Spleen (tissue), 7 donors: ENCODE measurements around the gene ABTB2.

ENCODE experiments used
- POLR2AphosphoS5 ChIP-seq, 3 donors: sonication (generic); formaldehyde crosslinking; IDR thresholded peaks; one replicate each; pipeline ENCODE4 v1.5.1; 2017; ENCODE audit warnings: antibody characterized with exemption in 3 of 3
- TF ChIP-seq, protein P1 (sequence below), 11 experiments: fragments of 200-600 bp in 7 of 11; fragments of 450-650 bp in 4 of 11; sonication (generic) in 4 of 11; IDR thresholded peaks in 8 of 11; conservative IDR thresholded peaks in 3 of 11; 1 replicate in 7 of 11; 2 replicates in 4 of 11; pipeline versions ENCODE4 v1.4.0 to v1.8.0; 2016 to 2021; ENCODE audit warnings: antibody characterized with exemption in 11 of 11, inconsistent platforms in 4 of 11, mild to moderate bottlenecking in 1 of 11
- donor health status: DM: no; HTN: no; CAD: no; lungs with moderate emphysema.
- donor health status: DM: no; HTN: no; CAD: no.
- donor health status: DM: no; HTN: no; CAD: no.

DNA sequence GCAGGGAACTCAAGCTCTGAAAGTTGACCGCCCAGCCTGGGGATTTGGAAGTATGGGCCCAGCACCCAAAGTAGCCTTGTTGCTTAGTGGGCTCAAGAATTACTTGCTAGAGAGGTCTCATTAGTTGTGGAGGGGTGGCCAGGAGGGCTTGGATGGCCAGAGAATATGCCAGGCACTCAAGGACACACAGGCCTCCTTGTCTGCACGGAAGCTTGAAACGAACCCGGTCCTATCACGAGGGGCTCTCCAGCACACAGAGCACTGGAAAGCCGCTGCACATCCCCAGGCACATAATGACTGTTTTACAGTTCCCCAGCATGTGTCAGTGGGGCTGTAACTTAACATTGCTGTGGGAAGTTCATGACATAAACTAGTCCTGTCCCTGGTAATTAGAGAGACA, 196.4 kb downstream of the ABTB2 start:
- TF ChIP-seq, protein P1, sequence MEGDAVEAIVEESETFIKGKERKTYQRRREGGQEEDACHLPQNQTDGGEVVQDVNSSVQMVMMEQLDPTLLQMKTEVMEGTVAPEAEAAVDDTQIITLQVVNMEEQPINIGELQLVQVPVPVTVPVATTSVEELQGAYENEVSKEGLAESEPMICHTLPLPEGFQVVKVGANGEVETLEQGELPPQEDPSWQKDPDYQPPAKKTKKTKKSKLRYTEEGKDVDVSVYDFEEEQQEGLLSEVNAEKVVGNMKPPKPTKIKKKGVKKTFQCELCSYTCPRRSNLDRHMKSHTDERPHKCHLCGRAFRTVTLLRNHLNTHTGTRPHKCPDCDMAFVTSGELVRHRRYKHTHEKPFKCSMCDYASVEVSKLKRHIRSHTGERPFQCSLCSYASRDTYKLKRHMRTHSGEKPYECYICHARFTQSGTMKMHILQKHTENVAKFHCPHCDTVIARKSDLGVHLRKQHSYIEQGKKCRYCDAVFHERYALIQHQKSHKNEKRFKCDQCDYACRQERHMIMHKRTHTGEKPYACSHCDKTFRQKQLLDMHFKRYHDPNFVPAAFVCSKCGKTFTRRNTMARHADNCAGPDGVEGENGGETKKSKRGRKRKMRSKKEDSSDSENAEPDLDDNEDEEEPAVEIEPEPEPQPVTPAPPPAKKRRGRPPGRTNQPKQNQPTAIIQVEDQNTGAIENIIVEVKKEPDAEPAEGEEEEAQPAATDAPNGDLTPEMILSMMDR (IDR thresholded peaks at IDR 0.05 in 8 of 11, conservative IDR thresholded peaks at IDR 0.05 in 3 of 11) = no peak
- TF ChIP-seq POLR2AphosphoS5 (IDR thresholded peaks at IDR 0.05) = no peak
